ENCODE measurements around the gene LRP8.

LRP8 gene

DNA sequence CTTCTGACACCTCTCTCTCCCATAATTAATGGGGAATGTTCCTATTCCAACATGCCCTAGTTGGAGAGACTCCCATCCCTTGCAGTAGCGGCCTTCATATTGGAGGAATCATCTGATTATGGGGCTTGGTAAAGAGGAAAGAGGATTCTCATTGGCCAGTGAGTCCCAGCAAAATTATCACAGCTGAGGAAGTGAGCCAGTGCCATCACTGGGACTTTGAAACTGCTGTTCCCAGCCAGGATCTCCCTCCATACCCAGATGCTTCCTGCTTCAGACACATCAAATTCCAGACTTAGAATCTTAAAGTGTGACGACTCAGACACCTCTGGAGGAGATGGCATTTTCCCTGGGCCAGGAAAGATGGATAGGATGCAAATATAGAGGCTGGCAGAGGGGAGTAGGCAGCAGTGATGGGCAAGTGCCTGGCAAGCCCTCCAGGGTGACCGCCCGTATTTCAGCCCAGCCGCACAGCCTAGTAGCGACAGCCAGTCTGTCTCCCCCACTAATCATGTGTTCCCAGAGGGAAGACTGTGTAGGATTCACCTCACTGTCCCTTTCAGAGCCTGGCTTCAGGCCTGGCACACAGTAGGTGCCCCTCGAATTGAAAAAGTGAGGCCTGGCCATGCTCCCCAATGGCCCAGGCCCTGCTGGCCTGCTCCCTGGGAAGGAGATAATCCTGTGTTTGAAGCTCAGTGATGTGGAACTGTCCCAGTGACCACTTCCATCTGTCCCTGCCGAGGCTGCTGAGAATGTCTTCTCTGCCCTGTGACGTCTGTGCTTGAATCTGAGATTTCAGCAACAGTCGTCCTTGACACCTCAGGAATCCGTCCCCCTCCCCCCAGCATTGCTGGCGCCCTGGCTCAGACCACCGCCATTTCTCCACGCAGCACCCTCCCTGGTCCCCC, 48.3 kb downstream of the LRP8 start:
- DNase-seq, result no peak

DNA sequence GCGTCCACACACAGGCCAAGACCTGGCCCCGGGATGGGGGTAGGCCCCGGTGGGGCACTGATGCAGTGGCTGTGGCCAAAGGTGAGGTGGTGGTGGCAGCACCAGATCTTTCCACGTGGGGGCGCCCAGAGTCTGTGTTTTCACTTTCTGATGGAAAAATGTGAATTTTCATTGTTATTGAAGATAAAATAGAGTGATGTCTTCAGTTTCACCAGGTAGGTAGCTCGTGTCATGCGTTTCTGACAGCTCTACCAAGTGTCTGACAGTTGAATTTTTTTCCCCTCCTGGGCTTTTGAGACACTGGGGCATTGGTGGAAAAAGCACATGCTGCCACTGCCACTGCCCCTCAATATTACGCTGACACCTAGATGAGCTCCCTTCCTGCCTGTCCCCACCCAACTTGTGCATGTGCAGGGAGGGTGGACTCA, 49.6 kb downstream of the LRP8 start:
- peak; percentile 75 for DNase-seq

DNA sequence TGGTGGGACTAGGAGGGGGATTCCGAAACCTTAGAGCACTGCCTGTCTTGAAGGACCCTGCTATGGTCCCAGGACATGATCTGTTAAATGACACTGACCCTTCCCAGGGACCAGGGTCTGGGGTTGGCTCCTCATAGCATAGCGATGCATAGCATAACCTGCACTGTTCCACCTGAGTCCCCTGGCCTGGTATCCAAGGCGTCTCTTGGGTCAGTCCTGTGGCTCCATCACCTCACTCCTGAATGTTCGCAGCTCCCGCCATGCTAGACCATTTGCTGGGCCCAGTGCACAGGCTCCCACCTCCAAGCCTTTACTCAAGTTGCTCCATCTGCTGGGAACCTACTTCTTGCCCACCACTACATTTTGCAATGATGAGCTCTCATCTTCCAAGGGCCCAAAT, 50.5 kb downstream of the LRP8 start:
- DNase-seq, result no peak

DNA sequence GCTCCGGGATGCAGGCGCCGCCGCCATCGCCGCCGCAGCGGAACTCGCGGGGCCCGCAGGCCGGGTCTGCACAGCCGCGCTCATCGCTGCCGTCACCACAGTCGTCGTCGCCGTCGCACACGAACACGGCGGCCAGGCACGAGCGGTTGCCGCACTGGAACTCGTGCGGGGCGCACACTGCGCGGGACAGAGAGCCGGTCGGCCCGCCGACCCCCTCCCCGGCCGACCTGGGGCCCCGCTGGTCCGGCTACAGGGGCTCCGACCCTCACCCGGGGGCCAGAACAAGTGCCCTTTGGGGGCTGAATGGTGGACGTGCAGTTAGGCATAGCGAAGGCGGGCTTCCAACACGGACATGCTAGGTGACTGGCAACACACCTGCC, 51.0 kb downstream of the LRP8 start:
- DNase-seq, result no peak

DNA sequence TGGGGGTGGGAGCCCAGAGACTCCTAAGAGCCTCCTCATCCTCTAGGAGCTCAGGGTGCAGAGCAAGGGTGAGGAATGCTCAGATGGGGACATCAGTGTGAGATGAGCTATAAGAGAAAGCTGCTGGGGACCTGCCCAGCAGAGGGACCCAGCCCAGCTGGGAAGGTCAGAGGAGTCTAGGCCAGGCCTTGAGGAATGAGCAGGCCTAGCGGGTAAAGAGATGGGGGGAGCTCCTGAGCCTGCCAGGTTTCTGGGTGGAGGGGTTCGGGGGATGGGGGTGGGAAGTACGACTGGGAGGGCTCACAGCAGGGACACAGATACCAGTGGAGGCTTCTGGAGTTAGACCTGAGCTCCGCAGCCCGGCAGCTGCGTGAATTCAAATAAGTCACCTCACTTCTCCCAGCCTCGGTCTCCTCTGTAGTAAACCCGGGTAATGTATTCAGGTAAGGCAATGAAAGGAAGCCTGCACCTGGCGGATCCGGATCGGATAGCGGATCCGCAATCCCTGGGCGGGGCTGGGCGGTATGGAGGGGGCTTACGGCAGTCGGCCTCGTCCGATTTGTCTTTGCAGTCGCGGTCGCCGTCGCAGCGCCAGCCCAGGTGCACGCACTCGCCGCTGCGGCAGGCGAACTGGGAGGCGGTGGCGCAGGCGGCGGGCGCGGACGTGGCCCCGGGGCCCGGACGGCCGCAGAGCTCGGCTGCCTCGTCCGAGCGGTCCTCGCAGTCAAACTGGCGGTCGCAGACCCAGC, 51.5 kb downstream of the LRP8 start:
- no peak for DNase-seq

DNA sequence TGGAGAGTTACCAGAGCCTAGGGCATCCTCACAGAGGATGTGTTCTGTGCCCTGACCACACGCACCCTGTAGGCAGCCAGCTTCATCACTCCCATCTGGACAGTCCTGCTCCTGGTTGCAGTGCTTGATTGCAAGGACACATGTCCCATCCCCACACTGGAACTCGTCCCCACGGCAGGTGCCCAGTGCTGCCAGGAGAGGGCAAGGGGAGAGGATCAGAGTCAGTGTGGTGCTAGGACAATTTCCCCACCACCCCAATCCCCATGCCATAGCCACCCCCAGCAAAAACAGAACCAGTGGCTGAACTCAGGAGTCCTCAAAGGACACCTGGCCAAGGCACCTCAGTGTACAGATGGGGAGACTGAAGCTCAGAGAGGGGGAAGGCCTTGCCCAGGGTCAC, 52.3 kb downstream of the LRP8 start:
- DNase-seq, result no peak

DNA sequence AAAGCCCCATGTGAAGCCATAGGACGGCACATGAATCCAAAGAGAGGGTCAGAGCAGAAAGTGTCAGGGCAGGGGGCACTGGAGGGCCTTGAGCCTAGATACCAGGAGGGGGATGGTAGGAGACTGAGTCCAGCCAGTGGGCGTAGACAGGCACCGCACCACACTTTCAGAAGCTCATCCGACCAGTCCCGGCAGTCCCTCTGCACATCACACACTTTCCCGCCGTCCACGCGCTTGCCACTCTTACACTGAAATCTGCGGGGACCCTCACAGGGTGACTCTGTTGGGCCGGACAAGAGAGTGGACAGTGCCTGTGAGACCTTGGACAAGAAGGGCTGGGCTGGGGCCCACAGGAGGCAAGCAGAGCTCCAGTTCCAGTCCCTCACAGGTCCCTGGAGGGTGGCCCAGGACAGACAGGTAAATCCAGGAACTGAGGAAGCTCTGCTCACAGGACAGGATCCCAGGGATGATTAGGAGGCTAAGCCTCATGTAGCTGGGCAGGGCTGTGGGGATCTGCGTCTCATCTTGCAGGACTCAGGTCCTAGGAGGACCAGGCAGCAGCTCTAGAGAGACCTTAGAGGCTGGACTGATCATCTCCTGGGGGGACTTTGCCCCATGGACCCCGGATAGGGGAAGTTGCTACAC, 53.2 kb downstream of the LRP8 start:
- DNase-seq, result no peak

DNA sequence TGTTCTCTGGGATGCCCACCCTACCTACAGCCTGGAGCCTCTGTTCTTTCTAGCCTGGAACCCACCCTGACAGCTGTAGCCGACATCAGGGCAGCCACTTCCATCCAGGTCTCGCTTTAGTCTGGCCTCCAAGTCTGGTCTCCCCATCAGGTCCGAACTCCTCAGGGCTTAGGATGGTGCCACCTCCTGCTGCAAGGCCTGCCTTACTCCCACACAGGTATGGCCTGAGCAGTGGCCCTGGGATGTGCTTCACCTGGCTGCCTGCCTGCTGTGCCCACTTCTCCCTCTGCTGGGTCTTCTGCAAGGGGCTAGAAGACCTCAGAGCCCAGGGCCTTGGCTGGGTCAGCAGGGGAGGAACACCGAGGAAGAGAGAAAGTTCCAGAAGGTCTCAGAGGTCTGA, 53.8 kb downstream of the LRP8 start:
- no peak for DNase-seq

DNA sequence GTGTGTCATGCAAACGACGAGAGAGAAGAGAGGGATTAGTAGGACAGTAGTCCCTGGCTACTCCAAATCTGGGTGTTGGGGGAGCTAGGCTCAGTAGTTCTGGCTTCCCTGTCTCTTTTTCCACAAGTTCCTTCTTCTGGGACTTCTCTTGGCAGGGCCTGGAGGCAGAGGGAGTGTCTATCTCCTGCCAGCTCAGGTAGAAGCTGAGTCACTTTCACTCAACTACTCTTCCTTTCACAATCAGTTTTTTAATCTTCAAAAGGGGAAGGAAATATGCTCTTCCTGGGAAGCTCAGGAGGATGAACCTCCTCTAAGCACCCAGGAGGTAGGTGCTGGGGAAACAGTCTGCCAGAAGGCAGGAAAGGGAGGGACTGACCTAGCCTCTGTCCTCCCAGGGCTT, 54.3 kb downstream of the LRP8 start:
- DNase-seq, result no peak

DNA sequence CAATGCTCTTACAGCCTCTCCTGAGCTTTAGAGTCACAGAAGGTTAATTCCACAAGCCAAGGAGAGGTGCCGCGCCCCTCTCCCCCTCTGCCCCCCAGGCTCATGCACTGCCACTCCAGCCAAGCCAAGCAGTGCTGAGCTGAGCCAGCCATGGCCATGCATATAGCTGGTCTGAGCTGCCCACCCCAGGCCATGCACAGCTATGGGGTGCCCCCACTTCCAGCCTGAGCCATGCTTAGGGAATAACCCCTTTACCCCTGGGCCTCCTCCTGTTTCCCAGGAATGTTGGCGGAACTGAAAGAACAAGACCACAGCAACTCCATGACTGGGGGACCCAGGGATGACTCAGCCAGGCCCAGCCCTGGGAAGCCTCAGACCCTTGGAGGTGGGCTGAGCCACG, 55.5 kb downstream of the LRP8 start:
- DNase-seq, result no peak

DNA sequence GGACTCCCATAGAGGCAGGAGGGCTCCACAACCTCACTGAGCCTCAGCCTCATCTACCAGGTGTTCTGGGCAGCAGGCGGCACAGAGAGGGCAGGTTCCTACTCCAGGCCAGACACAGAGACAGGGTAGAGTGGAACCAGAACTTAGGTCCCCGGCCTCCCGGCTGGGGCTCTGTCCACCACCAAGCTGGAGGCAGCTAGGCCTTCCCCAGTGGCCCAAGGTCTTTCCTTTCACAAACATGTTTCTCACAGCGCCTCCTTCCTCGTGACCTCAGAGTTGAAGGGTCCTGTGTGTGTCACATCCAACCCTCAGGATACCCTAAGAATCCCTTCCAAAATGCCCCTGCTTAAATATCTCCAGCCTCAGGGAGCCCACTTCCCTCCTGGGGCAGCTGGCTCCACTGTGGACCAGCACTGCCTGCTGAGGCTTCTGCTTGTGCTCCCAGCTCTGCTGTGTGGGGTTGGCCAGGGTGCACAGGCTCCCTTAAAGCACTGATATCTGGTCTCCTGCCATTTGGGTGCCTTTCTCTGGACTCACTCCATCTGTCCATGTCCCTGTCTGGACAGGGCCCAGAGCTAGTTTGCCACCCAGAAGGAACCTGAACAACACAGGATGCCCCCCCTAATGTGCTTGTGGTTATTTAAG, 56.3 kb downstream of the LRP8 start:
- DNase-seq, result no peak

DNA sequence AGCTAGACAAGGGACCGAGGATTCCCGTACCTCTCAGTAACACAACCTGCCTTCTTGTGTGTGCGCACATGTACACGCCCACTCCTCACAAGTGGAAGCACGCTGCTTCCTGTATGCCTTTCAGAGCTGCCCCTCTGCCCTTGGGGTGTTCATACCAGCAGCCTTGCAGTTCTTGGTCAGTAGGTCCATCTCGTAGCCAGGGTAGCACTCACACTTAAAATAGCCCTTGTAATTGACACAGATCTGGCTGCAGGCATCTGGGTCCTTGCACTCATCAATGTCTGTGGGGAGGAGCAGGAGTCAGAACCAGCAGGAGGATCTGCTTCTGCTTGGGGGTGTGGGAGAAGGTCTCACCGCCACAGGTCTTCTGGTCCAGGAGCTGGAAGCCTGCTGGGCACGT, 57.0 kb downstream of the LRP8 start:
- DNase-seq, result no peak

DNA sequence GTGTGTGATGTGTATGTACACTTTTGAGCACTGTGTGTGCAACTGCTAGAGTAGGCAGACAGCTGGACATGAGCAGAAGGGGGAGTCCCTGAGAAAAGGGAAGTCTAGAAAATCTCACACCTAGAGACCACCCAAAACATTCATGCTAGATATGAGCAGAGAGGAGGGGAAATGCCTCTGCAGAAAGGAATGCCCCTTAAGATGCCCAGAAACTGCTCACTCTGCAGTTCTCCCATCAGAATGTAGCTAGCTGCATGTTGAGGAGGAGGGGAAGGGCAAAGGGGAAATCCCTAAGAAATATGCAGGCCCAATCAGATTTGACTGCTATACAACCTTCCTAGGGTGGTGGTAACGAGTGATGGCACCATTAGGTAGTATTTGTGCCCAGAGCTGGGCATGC, 57.8 kb downstream of the LRP8 start:
- no peak for DNase-seq

DNA sequence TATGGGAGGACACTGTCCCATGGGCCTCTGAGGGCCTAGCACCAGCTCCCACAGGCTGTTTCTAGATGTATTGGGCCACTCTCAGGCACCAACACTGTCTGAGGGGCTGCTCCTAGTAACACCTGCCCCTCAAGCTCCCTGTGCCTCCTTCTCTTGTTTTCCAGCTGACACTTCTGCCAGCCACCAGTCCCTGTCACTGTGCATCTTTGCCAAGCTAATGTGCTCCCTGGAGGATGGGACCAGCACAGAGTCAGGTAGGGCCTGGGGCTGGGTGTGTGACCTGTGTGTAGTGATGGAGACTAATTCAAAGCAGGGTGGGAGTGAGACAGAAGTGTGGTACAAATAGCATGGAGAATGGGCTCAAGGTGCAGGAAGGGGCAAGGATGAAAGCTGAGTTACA, 60.1 kb downstream of the LRP8 start:
- DNase-seq, result no peak

DNA sequence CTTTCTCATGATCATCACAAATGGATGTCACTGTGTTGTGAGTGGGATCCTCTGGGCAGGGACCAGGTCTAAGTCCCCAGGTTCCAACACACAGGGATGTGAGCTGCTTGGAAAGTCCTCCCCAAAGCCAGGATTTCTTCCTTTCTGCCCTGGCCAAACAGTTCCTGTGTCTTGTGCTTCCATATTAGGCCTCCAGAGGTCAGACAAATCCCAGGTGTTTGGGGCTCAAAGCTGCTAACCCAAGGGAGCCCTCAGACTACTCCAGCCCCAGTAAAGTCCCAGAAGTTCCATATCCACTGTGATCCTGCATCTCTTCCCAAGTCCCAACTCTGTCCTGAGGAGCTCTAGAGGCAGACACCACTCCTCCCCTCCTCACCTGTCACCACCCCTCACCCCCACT, 61.8 kb downstream of the LRP8 start:
- peak; percentile 57 for DNase-seq

DNA sequence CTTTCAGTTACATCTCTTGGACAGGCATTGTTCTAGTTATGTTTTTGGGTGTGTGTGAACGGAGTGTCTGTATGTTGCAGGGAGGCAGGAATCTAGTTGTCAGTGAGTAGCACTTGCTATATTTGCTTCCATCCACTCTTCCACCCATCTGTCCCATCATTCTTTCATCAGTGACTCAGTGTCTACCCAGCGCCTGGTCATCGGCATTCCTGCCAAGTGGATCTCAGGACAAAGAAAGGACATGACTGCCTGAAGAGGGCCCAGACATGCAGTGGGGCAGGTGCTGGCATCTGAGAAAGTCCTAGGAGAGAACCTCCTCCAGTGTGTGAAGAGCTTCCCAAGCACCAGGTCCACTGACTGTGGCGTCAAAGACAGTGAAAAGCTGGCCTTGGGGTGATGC, 62.3 kb downstream of the LRP8 start:
- no peak for DNase-seq

DNA sequence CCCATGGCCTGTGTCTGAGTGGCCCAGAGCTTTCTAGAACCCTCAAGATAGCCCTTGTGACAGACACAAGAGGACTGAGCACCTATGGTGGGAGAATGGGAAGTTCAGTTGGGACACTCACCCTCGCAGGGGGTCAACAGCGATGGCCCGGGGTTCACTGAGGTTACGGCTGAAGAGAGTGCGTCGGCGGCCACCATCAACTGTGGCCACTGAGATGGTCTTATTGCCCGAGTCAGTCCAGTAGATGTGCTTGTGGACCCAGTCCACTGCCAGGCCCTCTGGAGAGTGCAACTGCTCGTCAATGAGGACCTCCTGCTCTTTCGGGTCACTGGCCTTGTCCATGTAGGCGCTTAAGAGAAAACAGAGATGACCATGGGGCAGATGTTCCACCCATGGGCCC, 63.8 kb downstream of the LRP8 start:
- no peak for DNase-seq

DNA sequence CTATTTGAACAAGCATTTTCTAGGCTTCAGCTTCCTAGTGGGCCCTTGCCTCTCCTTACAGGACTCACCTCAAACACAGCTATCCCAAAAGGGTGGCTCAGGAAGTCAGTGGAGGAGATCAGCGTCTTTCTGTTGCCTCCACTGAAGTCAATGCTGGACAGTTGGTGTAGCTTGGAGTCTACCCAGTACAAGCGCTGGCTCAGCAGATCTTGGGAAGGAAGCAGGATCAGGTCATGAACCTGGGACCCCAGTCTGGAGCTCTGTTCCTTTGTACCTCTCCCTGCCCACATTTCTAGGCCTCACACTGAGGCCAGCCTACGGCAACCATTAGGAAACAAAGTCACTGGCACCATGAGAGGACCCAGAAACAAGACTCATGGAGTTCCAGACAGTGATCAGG, 65.9 kb downstream of the LRP8 start:
- DNase-seq, result no peak

DNA sequence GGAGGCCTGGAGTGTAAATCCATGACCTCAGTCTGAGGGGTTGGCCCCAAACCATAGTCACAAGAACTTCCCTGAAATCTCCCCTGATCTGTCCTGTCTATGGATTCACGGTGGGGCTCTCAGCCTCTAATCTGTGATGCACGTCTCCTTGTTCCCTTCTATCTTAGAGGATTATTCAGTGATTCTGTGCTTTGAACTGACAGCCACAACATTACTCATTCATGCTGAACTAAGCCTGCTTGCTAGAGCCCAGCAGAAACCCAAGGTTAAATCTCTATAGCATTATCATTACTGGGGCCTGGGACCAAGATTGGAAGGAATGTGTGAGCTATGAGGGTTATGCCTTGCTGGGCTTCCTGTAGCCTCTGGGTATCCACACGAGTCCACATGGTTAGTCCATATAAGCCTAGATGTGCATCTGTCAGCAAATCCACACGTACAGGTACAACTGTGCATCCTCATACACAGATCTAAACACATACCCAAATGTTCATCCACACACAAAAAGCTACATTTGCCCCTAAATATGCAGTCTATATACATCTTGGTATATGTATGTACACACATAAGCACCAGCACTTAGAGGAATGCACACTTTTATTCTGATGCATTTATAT, 67.1 kb downstream of the LRP8 start:
- no peak for DNase-seq

DNA sequence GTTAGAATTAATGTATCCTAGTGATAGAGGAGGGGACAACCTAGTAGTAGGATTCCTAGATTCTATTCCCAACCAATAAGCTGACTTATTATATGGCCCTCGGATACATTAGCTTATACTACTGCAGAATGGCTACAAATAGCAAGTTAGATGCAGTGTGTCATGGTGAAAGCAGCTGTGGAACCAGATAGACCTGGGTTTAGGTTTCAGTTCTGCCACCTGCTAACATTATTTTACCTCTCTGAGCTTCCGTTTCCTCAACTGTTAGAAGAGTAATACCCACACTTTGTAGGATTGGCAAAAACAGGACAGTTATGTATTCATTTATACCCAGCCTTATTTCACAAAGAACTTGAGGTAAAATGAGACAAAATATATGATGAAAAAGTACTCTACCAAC, 67.9 kb downstream of the LRP8 start:
- no peak for DNase-seq

DNA sequence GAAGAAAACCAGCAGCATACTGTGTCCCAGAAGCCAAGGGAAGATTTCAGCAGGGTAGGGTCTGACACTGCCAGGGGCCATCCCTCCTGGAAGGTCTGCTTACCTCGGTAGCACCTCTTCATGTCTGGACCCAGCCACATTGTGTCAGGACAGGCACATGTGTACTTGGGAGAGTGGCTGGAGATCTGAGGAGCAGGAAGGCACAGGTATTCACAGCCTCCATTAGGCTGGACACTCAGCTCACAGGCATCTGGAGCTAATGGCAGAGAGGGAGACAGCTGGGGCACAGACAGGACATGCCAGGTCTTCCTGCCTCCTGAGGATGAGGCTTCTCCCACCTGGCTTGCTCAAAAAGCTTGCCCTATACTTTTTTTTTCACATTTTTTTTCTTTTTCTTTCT, 69.7 kb downstream of the LRP8 start:
- DNase-seq, result no peak

DNA sequence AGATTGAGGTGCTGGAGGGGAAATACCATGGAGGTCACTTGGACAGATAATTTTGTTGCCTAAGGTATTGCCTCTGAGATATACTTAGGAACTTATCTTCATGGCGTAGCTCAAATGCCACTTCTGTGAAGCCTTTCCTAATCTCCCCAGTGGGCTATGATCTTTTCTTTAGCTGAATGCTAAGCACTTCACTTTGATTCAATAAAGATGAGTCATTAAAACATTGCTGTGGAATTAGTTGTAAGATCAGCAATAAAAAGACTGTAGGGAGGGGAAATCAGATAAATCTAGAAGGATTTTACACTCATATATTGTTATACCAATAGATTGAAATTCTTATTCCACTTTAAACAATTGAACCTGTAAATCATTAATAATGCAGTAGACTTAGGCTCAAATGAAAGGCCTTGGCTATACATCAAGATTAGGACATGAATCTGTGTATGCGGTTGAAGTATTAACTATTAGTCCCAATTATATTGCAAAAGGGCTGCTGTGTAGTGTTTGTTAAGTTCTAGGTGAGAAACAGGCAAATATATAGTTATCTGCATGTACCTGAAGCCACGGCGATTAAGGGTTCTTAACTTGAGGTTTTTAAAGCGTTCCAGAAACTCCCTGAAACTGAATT, 70.3 kb downstream of the LRP8 start:
- no peak for DNase-seq

All from DMS53 (cell line).